H9 (cell line): ENCODE results near the gene CADM4. TPM values are rescaled to one million over a fixed set of nuclear protein-coding genes. Genes with fewer than 3 reads are reported as not detected.

Experiments used
- DNase-seq: peaks from one replicate; pipeline ENCODE4 v3.0.0-alpha.2; 2017
- H2AFZ ChIP-seq: one replicate; pipeline ENCODE4 v1.6.1; 2013; ENCODE audit warnings: mild to moderate bottlenecking, low read length, control low read depth, moderate library complexity
- H2AK5ac ChIP-seq: 2 replicates; pipeline ENCODE4 v1.6.1; 2013; ENCODE audit warnings: low read length, control low read depth, mixed read lengths; ENCODE audit not compliant: insufficient read length
- H2BK120ac ChIP-seq: one replicate; pipeline ENCODE4 v1.6.1; 2013; ENCODE audit warnings: low read depth, mild to moderate bottlenecking, low read length, control low read depth, inconsistent platforms; ENCODE audit not compliant: poor library complexity, severe bottlenecking
- H2BK12ac ChIP-seq: 2 replicates; pipeline ENCODE4 v1.6.1; 2013; ENCODE audit warnings: low read length, control low read depth, mixed read lengths, low read depth; ENCODE audit not compliant: insufficient read length
- H2BK15ac ChIP-seq: 2 replicates; pipeline ENCODE4 v1.6.1; 2013; ENCODE audit warnings: low read depth, low read length, control low read depth
- H2BK20ac ChIP-seq: one replicate; pipeline ENCODE4 v1.6.1; 2013; ENCODE audit warnings: low read depth, mild to moderate bottlenecking, low read length, control low read depth, inconsistent platforms; ENCODE audit not compliant: poor library complexity, severe bottlenecking
- H2BK5ac ChIP-seq: 2 replicates; pipeline ENCODE4 v1.6.1; 2013; ENCODE audit warnings: low read length, control low read depth, mixed read lengths; ENCODE audit not compliant: insufficient read length
- H3K14ac ChIP-seq: 2 replicates; pipeline ENCODE4 v1.6.1; 2013; ENCODE audit warnings: low read length, control low read depth; ENCODE audit not compliant: insufficient read depth
- H3K18ac ChIP-seq: 2 replicates; pipeline ENCODE4 v1.6.1; 2013; ENCODE audit warnings: low read depth, mild to moderate bottlenecking, mixed read lengths, low read length, control low read depth; ENCODE audit not compliant: insufficient read length
- H3K23ac ChIP-seq: 2 replicates; pipeline ENCODE4 v1.6.1; 2013; ENCODE audit warnings: low read length, control low read depth, mixed read lengths, low read depth; ENCODE audit not compliant: insufficient read length
- H3K23me2 ChIP-seq: 2 replicates; pipeline ENCODE4 v1.6.1; 2013; ENCODE audit warnings: low read depth, mild to moderate bottlenecking, mixed read lengths, low read length, control low read depth; ENCODE audit not compliant: insufficient read length, poor library complexity, severe bottlenecking
- H3K27ac ChIP-seq: 2 replicates; pipeline ENCODE4 v1.5.1; 2013; ENCODE audit warnings: low read length, control low read depth, mixed read lengths, low read depth; ENCODE audit not compliant: insufficient read length
- H3K27me3 ChIP-seq: 2 replicates; pipeline ENCODE4 v1.6.1; 2013; ENCODE audit warnings: low read length, control low read depth, inconsistent platforms; ENCODE audit not compliant: insufficient read depth
- H3K4ac ChIP-seq: 2 replicates; pipeline ENCODE4 v1.6.1; 2013; ENCODE audit warnings: low read depth, mild to moderate bottlenecking, control low read depth, inconsistent platforms, low read length, moderate library complexity
- H3K4me1 ChIP-seq: 2 replicates; pipeline ENCODE4 v1.6.1; 2013; ENCODE audit warnings: low read length, control low read depth, inconsistent platforms; ENCODE audit not compliant: insufficient read depth
- H3K4me2 ChIP-seq: 2 replicates; pipeline ENCODE4 v1.6.1; 2013; ENCODE audit warnings: low read length, control low read depth, mixed read lengths; ENCODE audit not compliant: insufficient read length, insufficient read depth
- H3K56ac ChIP-seq: 2 replicates; pipeline ENCODE4 v1.6.1; 2013; ENCODE audit warnings: low read depth, mild to moderate bottlenecking, mixed read lengths, low read length, control low read depth; ENCODE audit not compliant: insufficient read length
- H3K79me1 ChIP-seq: 2 replicates; pipeline ENCODE4 v1.6.1; 2013; ENCODE audit warnings: low read depth, mild to moderate bottlenecking, moderate library complexity, low read length, control low read depth, inconsistent platforms; ENCODE audit not compliant: insufficient read depth, poor library complexity, severe bottlenecking
- H3K79me2 ChIP-seq: 2 replicates; pipeline ENCODE4 v1.6.1; 2013; ENCODE audit warnings: low read length, control low read depth, inconsistent platforms; ENCODE audit not compliant: insufficient read depth
- H3K9ac ChIP-seq: 2 replicates; pipeline ENCODE4 v1.6.1; 2013; ENCODE audit warnings: low read length, control low read depth, mixed read lengths; ENCODE audit not compliant: insufficient read length; ENCODE audit errors: extremely low read depth
- H3K9me3 ChIP-seq: one replicate; pipeline ENCODE4 v1.6.1; 2013; ENCODE audit warnings: low read depth, low read length, inconsistent platforms; ENCODE audit not compliant: control insufficient read depth
- H3T11ph ChIP-seq: one replicate; pipeline ENCODE4 v1.6.1; 2013; ENCODE audit warnings: mild to moderate bottlenecking, low read length, control low read depth, inconsistent platforms
- H4K20me1 ChIP-seq: one replicate; pipeline ENCODE4 v1.6.1; 2013; ENCODE audit not compliant: control insufficient read depth, insufficient read length, insufficient read depth
- H4K5ac ChIP-seq: 2 replicates; pipeline ENCODE4 v1.6.1; 2013; ENCODE audit warnings: low read depth, mild to moderate bottlenecking, mixed read lengths, low read length, control low read depth; ENCODE audit not compliant: insufficient read length
- H4K8ac ChIP-seq: replicated peaks from 2 replicates; pipeline ENCODE4 v1.6.1; 2013; ENCODE audit warnings: low read length, control low read depth, mixed read lengths, low read depth; ENCODE audit not compliant: insufficient read length
- H4K91ac ChIP-seq: 2 replicates; pipeline ENCODE4 v1.6.1; 2013; ENCODE audit warnings: low read depth, mild to moderate bottlenecking, moderate library complexity, mixed read lengths, low read length, control low read depth; ENCODE audit not compliant: insufficient read length
- H3K27ac Mint-ChIP-seq, 3 experiments: 2 replicates in 2 of 3; 3 replicates in 1 of 3; pipeline ENCODE4 v1.8.0; 2020 to 2021; ENCODE audit warnings: mixed read lengths in 3 of 3, mild to moderate bottlenecking in 1 of 3, moderate library complexity in 1 of 3
- H3K27me3 Mint-ChIP-seq: 2 replicates; pipeline ENCODE4 v1.8.0; 2021; ENCODE audit warnings: low read depth, mild to moderate bottlenecking, moderate library complexity, mixed read lengths
- H3K36me3 Mint-ChIP-seq, 3 experiments: 2 replicates in 2 of 3; 3 replicates in 1 of 3; pipeline ENCODE4 v1.8.0; 2020 to 2021; ENCODE audit warnings: low read depth in 3 of 3, mixed read lengths in 3 of 3; ENCODE audit not compliant: insufficient read depth in 1 of 3
- H3K4me1 Mint-ChIP-seq, 2 experiments: 2 replicates each; pipeline ENCODE4 v1.8.0; 2020; ENCODE audit warnings: mixed read lengths in 2 of 2
- H3K4me3 Mint-ChIP-seq, 2 experiments: 2 replicates in 1 of 2; 3 replicates in 1 of 2; pipeline ENCODE4 v1.8.0; 2020 to 2021; ENCODE audit warnings: mild to moderate bottlenecking in 2 of 2, mixed read lengths in 2 of 2, moderate library complexity in 1 of 2
- H3K9me3 Mint-ChIP-seq, 2 experiments: 2 replicates in 1 of 2; 3 replicates in 1 of 2; pipeline ENCODE4 v1.8.0; 2020; ENCODE audit warnings: mild to moderate bottlenecking in 2 of 2, mixed read lengths in 2 of 2, moderate library complexity in 1 of 2
- WGBS: extraction: QIAGEN DNeasy Blood & Tissue Kit; methylation state at CpG from one replicate; pipeline ENCODE4 v1.1.7; 2013; ENCODE audit warnings: missing lambda C conversion rate, low lambda C conversion rate, mixed read lengths; ENCODE audit not compliant: insufficient read length; ENCODE audit errors: extremely low coverage; 5-methylcytosine and 5-hydroxymethylcytosine counted together
- total RNA-seq: library from RNA; stranded (reverse); gene quantifications from 2 replicates; pipeline ENCODE4 v1.2.1, GENCODE V29; 2021
- TF ChIP-seq, protein P1 (sequence below): fragments of 200-600 bp; sonication (generic); conservative IDR thresholded peaks from 3 replicates; pipeline ENCODE4 v1.8.0; 2021; ENCODE audit warnings: antibody characterized with exemption, mild to moderate bottlenecking

CADM4 gene
- total RNA-seq, 1 experiment from 2014 or later: 10.2 TPM

GRCh38 chr19:43612374-43612773, 27.3 kb downstream of the CADM4 start:
- no peak overlapping the region for H3K23ac ChIP-seq
- H2BK12ac ChIP-seq: no peak overlapping the region
- H3K4me3 Mint-ChIP-seq: no peak overlapping the region
- no peak overlapping the region for H4K8ac ChIP-seq
- H3K4me2 ChIP-seq: no peak overlapping the region
- H3K56ac ChIP-seq: no peak overlapping the region
- TF ChIP-seq, protein P1, sequence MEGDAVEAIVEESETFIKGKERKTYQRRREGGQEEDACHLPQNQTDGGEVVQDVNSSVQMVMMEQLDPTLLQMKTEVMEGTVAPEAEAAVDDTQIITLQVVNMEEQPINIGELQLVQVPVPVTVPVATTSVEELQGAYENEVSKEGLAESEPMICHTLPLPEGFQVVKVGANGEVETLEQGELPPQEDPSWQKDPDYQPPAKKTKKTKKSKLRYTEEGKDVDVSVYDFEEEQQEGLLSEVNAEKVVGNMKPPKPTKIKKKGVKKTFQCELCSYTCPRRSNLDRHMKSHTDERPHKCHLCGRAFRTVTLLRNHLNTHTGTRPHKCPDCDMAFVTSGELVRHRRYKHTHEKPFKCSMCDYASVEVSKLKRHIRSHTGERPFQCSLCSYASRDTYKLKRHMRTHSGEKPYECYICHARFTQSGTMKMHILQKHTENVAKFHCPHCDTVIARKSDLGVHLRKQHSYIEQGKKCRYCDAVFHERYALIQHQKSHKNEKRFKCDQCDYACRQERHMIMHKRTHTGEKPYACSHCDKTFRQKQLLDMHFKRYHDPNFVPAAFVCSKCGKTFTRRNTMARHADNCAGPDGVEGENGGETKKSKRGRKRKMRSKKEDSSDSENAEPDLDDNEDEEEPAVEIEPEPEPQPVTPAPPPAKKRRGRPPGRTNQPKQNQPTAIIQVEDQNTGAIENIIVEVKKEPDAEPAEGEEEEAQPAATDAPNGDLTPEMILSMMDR: no peak
- no peak overlapping the region for H3T11ph ChIP-seq
- peaks cover 7 to 8% of the 10 kb centered on the region in 2 experiments for H3K4me1 Mint-ChIP-seq
- H3K79me2 ChIP-seq: no peaks in the 10 kb centered on the region
- H3K27me3 ChIP-seq: no peaks in the 10 kb centered on the region
- no peak for DNase-seq
- no peak overlapping the region for H2BK120ac ChIP-seq
- no CpG with 5 or more reads among the region's 12 CpGs for WGBS
- no peak overlapping the region for H2AFZ ChIP-seq
- peaks cover 28 to 41% (median 36%) of the 10 kb centered on the region in 3 experiments for H3K36me3 Mint-ChIP-seq
- no peaks in the 10 kb centered on the region for H3K23me2 ChIP-seq
- no peak overlapping the region for H2AK5ac ChIP-seq
- no peak overlapping the region; a peak in 1 of 7 replicates for H3K27ac Mint-ChIP-seq
- no peak overlapping the region for H3K27ac ChIP-seq
- H4K5ac ChIP-seq: no peak overlapping the region
- no peaks in the 10 kb centered on the region for H3K9me3 ChIP-seq
- H3K14ac ChIP-seq: no peak overlapping the region
- H2BK5ac ChIP-seq: no peak overlapping the region
- H3K27me3 Mint-ChIP-seq: no peaks in the 10 kb centered on the region; the same call in 1 of the 2 replicates
- no peaks in the 10 kb centered on the region for H3K79me1 ChIP-seq
- H3K4ac ChIP-seq: no peak overlapping the region
- peaks cover 3% of the 10 kb centered on the region in 2 experiments; a peak in 4 of 5 replicates for H3K9me3 Mint-ChIP-seq
- no peaks in the 10 kb centered on the region for H4K20me1 ChIP-seq
- no peak overlapping the region for H3K9ac ChIP-seq
- H3K18ac ChIP-seq: no peak overlapping the region
- no peak overlapping the region for H2BK20ac ChIP-seq
- no peak overlapping the region for H2BK15ac ChIP-seq
- H3K4me1 ChIP-seq: no peaks in the 10 kb centered on the region
- H4K91ac ChIP-seq: no peak overlapping the region
